Brain pericyte (primary cell): ENCODE data around the gene TRPV4.

Experiments
- DNase-seq: peaks from one replicate; pipeline ENCODE4 v3.0.0-alpha.2; 2012; ENCODE audit warnings: low read depth, low spot score

Gene TRPV4

DNA sequence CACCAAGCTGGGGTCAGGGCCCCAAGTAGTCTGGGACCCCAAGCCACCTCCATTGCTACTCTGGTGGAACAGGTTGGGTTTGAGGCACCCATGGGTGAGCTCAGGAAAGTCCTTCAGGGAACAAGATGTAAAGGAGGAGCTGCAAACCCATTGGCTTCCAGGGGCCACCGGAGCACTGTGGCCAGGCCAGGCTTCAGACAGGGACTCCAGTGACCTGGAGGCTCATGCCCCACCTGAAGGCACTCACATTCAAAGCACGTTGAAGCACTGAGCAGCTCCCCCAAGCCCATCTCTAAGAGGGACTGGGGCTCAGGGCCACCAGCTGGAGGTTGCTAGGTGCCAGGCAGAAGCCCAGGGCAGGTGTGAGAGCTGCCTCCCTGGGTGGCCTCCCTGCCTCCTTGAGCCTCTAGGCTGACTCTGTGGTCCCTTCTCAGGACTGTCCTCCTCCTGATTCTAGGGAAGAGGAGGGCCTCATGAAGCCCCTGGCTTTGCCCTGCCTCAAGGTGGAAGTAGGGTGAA is 70.5 kb downstream of the TRPV4 start:
- DNase-seq = no peak

- no peak for DNase-seq
These were observed 71.0 kb downstream of the TRPV4 start for GRCh38 chr12:109762071-109762672.

DNA sequence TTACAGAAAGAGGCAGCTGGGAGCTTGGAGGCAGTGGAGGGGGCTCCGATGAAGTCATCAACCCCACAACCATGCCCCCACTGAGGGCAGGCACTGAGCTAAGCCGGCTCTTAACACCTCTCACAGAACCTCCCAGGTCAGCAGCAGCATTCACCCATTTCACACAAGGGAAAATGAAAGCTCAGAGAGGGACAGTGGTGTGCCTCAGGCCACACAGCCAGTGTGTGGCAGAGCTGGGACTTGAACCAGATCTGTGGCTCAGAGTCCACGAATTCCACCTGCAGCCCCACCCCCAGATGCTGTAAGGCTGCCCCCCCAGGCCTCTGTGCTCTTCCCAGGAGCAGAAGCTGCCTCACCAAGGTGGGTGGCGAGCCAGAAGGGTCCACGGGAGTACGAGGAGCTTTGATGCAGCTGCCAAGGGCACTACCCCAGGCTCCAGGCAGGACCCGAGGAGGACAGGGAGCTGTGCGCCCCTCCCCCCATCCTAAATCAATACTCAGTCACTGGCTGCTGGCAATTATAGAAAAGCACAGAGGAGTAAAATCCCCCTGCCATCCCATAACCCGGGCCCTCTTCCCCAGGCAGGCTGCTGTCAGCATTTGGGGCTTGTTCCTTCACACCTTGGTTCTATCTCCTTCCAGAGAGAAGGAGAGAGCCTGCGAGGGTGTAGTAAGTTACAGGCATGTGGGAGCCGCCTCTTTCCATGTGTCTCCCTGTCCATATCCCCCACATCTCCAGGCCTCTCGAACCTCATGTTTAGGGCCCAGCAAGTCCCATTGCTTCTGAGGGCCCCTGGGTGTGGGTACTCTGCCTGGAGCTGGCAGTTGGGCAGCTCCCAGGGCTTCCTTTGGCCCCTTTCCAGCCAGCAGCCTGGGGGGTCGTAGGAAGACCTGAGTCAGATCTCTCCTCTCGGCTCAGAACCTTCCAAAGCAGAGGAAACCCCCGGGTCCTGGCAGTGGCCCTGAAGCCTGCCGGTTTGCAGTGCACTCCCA is 72.0 kb downstream of the TRPV4 start:
- DNase-seq = no peak

GRCh38 chr12:109760031-109760929 is 72.9 kb downstream of the TRPV4 start:
- no peak for DNase-seq

DNA sequence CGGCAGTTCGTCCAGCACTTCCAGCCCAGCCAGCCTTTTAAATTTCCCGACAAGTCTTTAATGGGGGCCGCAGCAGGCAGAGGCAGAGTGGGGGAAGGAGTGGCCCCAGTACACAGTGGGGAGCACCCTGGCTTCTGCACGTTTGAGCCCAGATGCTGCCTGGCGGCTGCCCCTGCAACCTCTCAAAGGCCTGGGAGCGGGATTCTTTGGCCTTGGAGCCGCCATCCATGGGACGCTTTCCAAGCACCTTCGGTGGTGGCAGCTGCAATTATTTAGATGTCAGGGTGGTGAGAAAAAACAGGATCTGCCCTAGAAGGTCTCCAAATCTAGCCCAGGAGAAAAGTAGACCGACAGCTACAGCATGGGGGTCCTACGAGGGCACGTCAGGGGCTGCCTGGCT is 73.6 kb downstream of the TRPV4 start:
- no peak for DNase-seq

- no peak for DNase-seq
These were observed 74.5 kb downstream of the TRPV4 start for GRCh38 chr12:109758426-109759420.

GRCh38 chr12:109757671-109758265 is 75.4 kb downstream of the TRPV4 start:
- DNase-seq = no peak

- no peak for DNase-seq
These were observed 76.7 kb downstream of the TRPV4 start for GRCh38 chr12:109756457-109756856.

- no peak for DNase-seq
These were observed 79.2 kb downstream of the TRPV4 start for GRCh38 chr12:109753959-109754358.

- DNase-seq = no peak
These were observed 80.2 kb downstream of the TRPV4 start for GRCh38 chr12:109753054-109753401.

GRCh38 chr12:109752117-109753053 is 80.8 kb downstream of the TRPV4 start:
- DNase-seq = no peak

GRCh38 chr12:109744986-109745942 is 87.9 kb downstream of the TRPV4 start:
- no peak for DNase-seq

DNA sequence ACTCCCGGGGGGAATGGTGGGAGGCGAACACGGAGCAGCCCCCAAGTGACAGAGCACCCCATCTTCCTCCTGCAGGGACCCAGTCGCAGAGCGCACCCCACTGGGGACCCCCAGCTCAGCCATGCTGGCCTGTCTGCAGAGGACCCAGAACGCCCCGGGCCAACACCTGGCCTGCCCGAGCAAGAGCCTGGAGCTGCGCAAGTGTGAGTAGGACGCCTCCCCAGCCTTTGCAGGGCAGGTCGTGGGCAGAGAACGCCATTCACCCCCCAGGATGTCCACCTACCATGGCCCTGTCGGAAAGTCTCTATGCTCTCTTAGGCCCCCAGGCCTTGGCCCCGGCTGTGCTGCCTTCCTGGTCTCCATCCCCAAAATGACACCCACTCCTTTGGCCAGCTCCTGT is 89.2 kb downstream of the TRPV4 start:
- no peak for DNase-seq

DNA sequence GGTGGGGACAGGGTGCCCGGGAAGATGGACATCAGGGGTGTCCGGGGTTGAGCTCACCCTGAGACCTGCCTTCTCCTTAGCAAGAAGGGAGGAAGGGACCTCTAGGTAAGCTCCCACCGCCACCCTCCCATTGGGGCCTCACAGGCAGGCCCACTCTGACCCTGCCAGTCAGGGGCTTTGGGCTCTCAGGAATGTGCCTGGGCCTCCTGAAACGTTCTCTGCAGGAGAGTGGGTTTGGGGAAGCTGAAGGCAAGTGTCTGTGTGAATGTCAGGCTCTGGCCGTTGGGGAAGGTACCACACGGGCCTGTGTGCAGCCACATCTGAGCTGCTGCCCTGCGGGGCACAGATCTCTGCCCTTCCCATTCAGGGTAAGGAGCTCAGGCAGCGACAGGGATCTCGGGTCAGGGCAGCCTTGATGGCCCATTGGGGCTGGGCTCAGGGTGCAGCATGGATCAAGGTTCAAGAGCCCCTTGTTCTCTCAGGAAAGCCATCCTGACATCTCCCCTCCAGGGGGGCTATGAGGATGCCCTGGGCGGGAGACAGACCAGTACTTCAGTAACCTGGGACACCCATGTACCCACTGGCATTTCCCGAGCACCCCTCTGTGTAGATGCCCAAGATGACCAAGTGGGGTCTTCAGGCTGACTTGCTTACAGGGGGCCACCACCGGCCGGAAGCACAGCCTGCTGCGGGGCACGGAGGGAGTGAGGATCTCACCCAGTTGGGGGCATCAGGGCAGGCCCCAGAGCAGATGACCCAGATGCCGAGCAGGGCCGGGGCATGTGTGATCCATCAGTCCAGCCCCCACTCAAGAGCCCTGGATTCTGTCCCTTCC is 89.9 kb downstream of the TRPV4 start:
- DNase-seq = no peak

- DNase-seq = no peak
These were observed 91.1 kb downstream of the TRPV4 start for GRCh38 chr12:109741970-109742703.

- no peak for DNase-seq
These were observed 91.8 kb downstream of the TRPV4 start for GRCh38 chr12:109741286-109741969.
